GM20431 (cell line): ENCODE measurements around the gene FRY.
"Not testable (repeated sequence)": the region's sequence is repeated elsewhere in the genome, so short reads cannot be mapped to it uniquely, and the experiment has no call there.

Experiments
- in situ Hi-C: fragments of 300-500 bp; cut with MseI, MboI; formaldehyde crosslinking; loops from one replicate; pipeline ENCODE4 v1.15.0; 2020; ENCODE audit warnings: low sequenced_read_pairs; ENCODE audit not compliant: unreplicated experiment

The FRY gene

GRCh38 chr13:32037471-32037870 lies 5.9 kb downstream of the FRY start:
- in situ Hi-C loops = no loop called here

- in situ Hi-C loops = no loop called here
Observed at GRCh38 chr13:32038343-32038742, 6.8 kb downstream of the FRY start.

- in situ Hi-C loops = no loop called here
Observed at GRCh38 chr13:32039056-32039455, 7.5 kb downstream of the FRY start.

GRCh38 chr13:32039528-32039927 lies 8.0 kb downstream of the FRY start:
- in situ Hi-C loops = no loop called here

- in situ Hi-C loops = no loop called here
Observed at GRCh38 chr13:32040052-32040642, 8.6 kb downstream of the FRY start.

- in situ Hi-C loops = no loop called here
Observed at GRCh38 chr13:32040689-32041088, 9.1 kb downstream of the FRY start.

- in situ Hi-C loops = no loop called here
Observed at GRCh38 chr13:32041429-32041828, 9.9 kb downstream of the FRY start.

GRCh38 chr13:32042551-32042950 lies 11.0 kb downstream of the FRY start:
- in situ Hi-C loops = no loop called here

- in situ Hi-C loops = no loop called here
Observed at GRCh38 chr13:32044446-32044845, 12.9 kb downstream of the FRY start.

GRCh38 chr13:32045537-32045936 lies 14.0 kb downstream of the FRY start:
- in situ Hi-C loops = no loop called here

GRCh38 chr13:32045982-32046785 lies 14.6 kb downstream of the FRY start:
- in situ Hi-C loops = no loop called here

GRCh38 chr13:32047088-32047487 lies 15.5 kb downstream of the FRY start:
- in situ Hi-C loops = no loop called here

GRCh38 chr13:32047793-32048192 lies 16.2 kb downstream of the FRY start:
- in situ Hi-C loops = no loop called here

GRCh38 chr13:32048816-32049215 lies 17.2 kb downstream of the FRY start:
- in situ Hi-C loops = no loop called here

GRCh38 chr13:32051156-32051555 lies 19.6 kb downstream of the FRY start:
- in situ Hi-C loops = no loop called here

GRCh38 chr13:32056316-32056715 lies 24.7 kb downstream of the FRY start:
- in situ Hi-C loops = no loop called here

- in situ Hi-C loops = not testable (repeated sequence)
Observed at GRCh38 chr13:32057325-32057724, 25.8 kb downstream of the FRY start.

- in situ Hi-C loops = no loop called here
Observed at GRCh38 chr13:32059511-32059984, 28.0 kb downstream of the FRY start.

GRCh38 chr13:32060401-32060878 lies 28.9 kb downstream of the FRY start:
- in situ Hi-C loops = no loop called here

GRCh38 chr13:32063619-32064233 lies 32.2 kb downstream of the FRY start:
- in situ Hi-C loops = no loop called here
